ENCODE results near the gene GALC. TPM values are rescaled to one million over a fixed set of nuclear protein-coding genes. Genes with fewer than 3 reads are reported as not detected.

The GALC gene
- total and polyA plus RNA-seq, 9 of the 15 experiments (the other 6 are each of a cell fraction or from before 2014, with no cell fraction given), result 1.6 to 15.0 (median 7.3) TPM

GRCh38 chr14:87992718-87993628 is at the start of gene GALC (continued):
- no peak for TF ChIP-seq SFPQ (IDR thresholded peaks at IDR 0.05; ENCODE audit: low read depth, low read length)
- TF ChIP-seq REST (IDR thresholded peaks at IDR 0.05; ENCODE audit: borderline replicate concordance), result peak; percentile 56
- TF ChIP-seq REST (CRISPR knock-in tag; IDR thresholded peaks at IDR 0.05; ENCODE audit: low read depth), result 0 out of 2 replicates have a peak, but pooled peaks have one; percentile 6
- no peak for TF ChIP-seq PTTG1 (tag; IDR thresholded peaks at IDR 0.05; ENCODE audit: low read depth)
- no peak for TF ChIP-seq PKNOX1 (IDR thresholded peaks at IDR 0.05)
- TF ChIP-seq POLR2G (IDR thresholded peaks at IDR 0.05; ENCODE audit: low read depth, low read length), result peak; percentile 93
- TF ChIP-seq SIN3B (IDR thresholded peaks at IDR 0.05; ENCODE audit: low read depth), result peak; percentile 64
- TF ChIP-seq YBX1 (IDR thresholded peaks at IDR 0.05), result no peak
- TF ChIP-seq PHF8 (IDR thresholded peaks at IDR 0.05; ENCODE audit: borderline replicate concordance, low read length), result peak; percentile 79; the same call in 1 of the 2 replicates
- no peak for TF ChIP-seq POLR2B (IDR thresholded peaks at IDR 0.05; ENCODE audit: low read depth, partially characterized antibody)
- 0 out of 2 replicates have a peak, but pooled peaks have one; percentile 22 for TF ChIP-seq NBN (IDR thresholded peaks at IDR 0.05; ENCODE audit: low read depth)
- TF ChIP-seq EP300 (IDR thresholded peaks at IDR 0.05; ENCODE audit: low read length), result peak; percentile 33; the same call in 1 of the 2 replicates
- no peak for TF ChIP-seq ATF1 (CRISPR knock-in tag; IDR thresholded peaks at IDR 0.05)
- peak; percentile 93 for TF ChIP-seq ATF1 (tag; IDR thresholded peaks at IDR 0.05)
- TF ChIP-seq HCFC1 (IDR thresholded peaks at IDR 0.05; ENCODE audit: low read depth, low read length), result peak; percentile 84
- TF ChIP-seq TBP (optimal IDR thresholded peaks at IDR 0.05; ENCODE audit: low read depth, low read length), result peak; percentile 71
- peak in 1 of 2 experiments; percentile 20; a peak in 1 of 4 replicates for TF ChIP-seq KDM1A (IDR thresholded peaks at IDR 0.05)
- peak; percentile 18; the same call in 1 of the 2 replicates for TF ChIP-seq C11orf30 (IDR thresholded peaks at IDR 0.05; ENCODE audit: low read depth)
